Measurements from ENCODE around the gene WNT9A. TPM values are rescaled to one million over a fixed set of nuclear protein-coding genes. Genes with fewer than 3 reads are reported as not detected.

The WNT9A gene
- total and polyA plus RNA-seq, 9 of the 15 experiments (the other 6 are each of a cell fraction or from before 2014, with no cell fraction given): 0.04 to 0.17 (median 0.10) TPM; not detected in 4

DNA sequence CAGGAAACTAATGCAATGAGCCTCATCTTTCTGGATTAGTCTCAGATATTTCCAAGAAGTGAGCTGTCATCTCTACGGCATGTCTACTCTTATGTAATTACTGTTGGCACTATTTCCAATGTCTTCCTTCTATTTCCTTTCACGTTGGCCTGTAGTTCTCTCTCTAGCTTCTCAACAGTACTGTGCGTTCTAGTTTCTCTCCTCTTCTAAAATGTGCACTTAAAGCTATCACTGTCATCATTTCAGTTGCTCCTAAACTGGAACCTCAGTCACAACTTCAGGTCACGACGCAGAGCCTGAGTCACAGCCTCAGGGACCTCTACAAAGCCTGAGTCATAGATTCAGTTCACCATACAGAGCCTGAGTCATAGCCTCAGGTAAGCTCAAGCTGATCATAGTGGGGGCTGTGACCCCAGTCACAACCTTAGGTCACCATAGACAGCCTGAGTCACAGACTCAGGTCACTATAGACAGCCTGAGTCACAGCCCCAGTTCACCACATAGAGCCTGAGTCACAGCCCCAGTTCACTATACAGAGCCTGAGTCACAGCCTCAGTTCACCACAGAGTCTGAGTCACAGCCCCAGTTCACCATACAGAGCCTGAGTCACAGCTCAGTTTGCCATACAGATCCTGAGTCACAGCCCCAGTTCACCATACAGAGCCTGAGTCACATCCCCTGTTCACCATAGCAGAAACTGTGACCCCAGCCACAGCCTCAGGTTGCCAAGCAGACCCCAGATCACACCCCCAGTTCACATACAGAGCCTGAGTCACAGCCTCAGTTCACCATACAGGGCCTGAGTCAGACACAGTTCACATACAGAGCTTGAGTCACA, 13.0 kb downstream of the WNT9A start (continued):
- TF ChIP-seq, protein P1, sequence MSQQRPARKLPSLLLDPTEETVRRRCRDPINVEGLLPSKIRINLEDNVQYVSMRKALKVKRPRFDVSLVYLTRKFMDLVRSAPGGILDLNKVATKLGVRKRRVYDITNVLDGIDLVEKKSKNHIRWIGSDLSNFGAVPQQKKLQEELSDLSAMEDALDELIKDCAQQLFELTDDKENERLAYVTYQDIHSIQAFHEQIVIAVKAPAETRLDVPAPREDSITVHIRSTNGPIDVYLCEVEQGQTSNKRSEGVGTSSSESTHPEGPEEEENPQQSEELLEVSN (IDR thresholded peaks at IDR 0.05; ENCODE audit: borderline replicate concordance in 1 of 2, extremely low read depth in 1 of 2, insufficient read depth in 1 of 2, insufficient read length in 1 of 2, low read depth in 1 of 2, low read length in 1 of 2, poor library complexity in 1 of 2, severe bottlenecking in 1 of 2): no peak
- peak; percentile 75 to 87; a peak in 3 of 4 replicates for TF ChIP-seq TRIM24 (IDR thresholded peaks at IDR 0.05)
- TF ChIP-seq JUND (IDR thresholded peaks at IDR 0.05; ENCODE audit: borderline replicate concordance, low read depth, low read length): no peak
- peak; percentile 62; the same call in 2 of the 3 replicates for TF ChIP-seq JUND (tag; IDR thresholded peaks at IDR 0.05; ENCODE audit: borderline replicate concordance, low read depth, low read length)
- TF ChIP-seq SMARCE1 (IDR thresholded peaks at IDR 0.05): peak; percentile 58; the same call in 1 of the 2 replicates
- peak; percentile 7 for TF ChIP-seq ZFP36 (IDR thresholded peaks at IDR 0.05; ENCODE audit: low read depth, low read length, partially characterized antibody)
- 0 out of 2 replicates have a peak, but pooled peaks have one; percentile 15 for TF ChIP-seq CREM (IDR thresholded peaks at IDR 0.05; ENCODE audit: low read depth)
- TF ChIP-seq, protein P2, sequence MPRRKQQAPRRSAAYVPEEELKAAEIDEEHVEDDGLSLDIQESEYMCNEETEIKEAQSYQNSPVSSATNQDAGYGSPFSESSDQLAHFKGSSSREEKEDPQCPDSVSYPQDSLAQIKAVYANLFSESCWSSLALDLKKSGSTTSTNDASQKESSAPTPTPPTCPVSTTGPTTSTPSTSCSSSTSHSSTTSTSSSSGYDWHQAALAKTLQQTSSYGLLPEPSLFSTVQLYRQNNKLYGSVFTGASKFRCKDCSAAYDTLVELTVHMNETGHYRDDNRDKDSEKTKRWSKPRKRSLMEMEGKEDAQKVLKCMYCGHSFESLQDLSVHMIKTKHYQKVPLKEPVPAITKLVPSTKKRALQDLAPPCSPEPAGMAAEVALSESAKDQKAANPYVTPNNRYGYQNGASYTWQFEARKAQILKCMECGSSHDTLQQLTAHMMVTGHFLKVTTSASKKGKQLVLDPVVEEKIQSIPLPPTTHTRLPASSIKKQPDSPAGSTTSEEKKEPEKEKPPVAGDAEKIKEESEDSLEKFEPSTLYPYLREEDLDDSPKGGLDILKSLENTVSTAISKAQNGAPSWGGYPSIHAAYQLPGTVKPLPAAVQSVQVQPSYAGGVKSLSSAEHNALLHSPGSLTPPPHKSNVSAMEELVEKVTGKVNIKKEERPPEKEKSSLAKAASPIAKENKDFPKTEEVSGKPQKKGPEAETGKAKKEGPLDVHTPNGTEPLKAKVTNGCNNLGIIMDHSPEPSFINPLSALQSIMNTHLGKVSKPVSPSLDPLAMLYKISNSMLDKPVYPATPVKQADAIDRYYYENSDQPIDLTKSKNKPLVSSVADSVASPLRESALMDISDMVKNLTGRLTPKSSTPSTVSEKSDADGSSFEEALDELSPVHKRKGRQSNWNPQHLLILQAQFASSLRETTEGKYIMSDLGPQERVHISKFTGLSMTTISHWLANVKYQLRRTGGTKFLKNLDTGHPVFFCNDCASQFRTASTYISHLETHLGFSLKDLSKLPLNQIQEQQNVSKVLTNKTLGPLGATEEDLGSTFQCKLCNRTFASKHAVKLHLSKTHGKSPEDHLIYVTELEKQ (CRISPR knock-in tag; IDR thresholded peaks at IDR 0.05): no peak
- TF ChIP-seq, protein P3, sequence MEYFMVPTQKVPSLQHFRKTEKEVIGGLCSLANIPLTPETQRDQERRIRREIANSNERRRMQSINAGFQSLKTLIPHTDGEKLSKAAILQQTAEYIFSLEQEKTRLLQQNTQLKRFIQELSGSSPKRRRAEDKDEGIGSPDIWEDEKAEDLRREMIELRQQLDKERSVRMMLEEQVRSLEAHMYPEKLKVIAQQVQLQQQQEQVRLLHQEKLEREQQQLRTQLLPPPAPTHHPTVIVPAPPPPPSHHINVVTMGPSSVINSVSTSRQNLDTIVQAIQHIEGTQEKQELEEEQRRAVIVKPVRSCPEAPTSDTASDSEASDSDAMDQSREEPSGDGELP (CRISPR knock-in tag; IDR thresholded peaks at IDR 0.05; ENCODE audit: borderline replicate concordance): peak; percentile 37; the same call in 1 of the 2 replicates
- TF ChIP-seq NFIX (CRISPR knock-in tag; IDR thresholded peaks at IDR 0.05; ENCODE audit: low read depth): no peak
- no peak for TF ChIP-seq ILF3 (IDR thresholded peaks at IDR 0.05; ENCODE audit: borderline replicate concordance)
- TF ChIP-seq, protein P4, sequence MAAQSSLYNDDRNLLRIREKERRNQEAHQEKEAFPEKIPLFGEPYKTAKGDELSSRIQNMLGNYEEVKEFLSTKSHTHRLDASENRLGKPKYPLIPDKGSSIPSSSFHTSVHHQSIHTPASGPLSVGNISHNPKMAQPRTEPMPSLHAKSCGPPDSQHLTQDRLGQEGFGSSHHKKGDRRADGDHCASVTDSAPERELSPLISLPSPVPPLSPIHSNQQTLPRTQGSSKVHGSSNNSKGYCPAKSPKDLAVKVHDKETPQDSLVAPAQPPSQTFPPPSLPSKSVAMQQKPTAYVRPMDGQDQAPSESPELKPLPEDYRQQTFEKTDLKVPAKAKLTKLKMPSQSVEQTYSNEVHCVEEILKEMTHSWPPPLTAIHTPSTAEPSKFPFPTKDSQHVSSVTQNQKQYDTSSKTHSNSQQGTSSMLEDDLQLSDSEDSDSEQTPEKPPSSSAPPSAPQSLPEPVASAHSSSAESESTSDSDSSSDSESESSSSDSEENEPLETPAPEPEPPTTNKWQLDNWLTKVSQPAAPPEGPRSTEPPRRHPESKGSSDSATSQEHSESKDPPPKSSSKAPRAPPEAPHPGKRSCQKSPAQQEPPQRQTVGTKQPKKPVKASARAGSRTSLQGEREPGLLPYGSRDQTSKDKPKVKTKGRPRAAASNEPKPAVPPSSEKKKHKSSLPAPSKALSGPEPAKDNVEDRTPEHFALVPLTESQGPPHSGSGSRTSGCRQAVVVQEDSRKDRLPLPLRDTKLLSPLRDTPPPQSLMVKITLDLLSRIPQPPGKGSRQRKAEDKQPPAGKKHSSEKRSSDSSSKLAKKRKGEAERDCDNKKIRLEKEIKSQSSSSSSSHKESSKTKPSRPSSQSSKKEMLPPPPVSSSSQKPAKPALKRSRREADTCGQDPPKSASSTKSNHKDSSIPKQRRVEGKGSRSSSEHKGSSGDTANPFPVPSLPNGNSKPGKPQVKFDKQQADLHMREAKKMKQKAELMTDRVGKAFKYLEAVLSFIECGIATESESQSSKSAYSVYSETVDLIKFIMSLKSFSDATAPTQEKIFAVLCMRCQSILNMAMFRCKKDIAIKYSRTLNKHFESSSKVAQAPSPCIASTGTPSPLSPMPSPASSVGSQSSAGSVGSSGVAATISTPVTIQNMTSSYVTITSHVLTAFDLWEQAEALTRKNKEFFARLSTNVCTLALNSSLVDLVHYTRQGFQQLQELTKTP (IDR thresholded peaks at IDR 0.05; ENCODE audit: low read depth in 1 of 2, partially characterized antibody in 2 of 2): peak in 1 of 2 experiments; percentile 35
- 0 out of 2 replicates have a peak, but pooled peaks have one; percentile 15 for TF ChIP-seq NFE2 (IDR thresholded peaks at IDR 0.05; ENCODE audit: low read depth)
- TF ChIP-seq ZSCAN32 (CRISPR knock-in tag; IDR thresholded peaks at IDR 0.05): no peak
- 0 out of 2 replicates have a peak, but pooled peaks have one; percentile 3 for TF ChIP-seq ZNF316 (IDR thresholded peaks at IDR 0.05)
- TF ChIP-seq KDM1A (IDR thresholded peaks at IDR 0.05): 0 out of 4 replicates have a peak, but pooled peaks of 1 of the 2 experiments have one; percentile 5
- TF ChIP-seq DPF2 (IDR thresholded peaks at IDR 0.05): 0 out of 2 replicates have a peak, but pooled peaks have one; percentile 43
